Fibroblast of the conjunctiva (primary cell): ENCODE data around the gene RHBDF2.

Experiments used
- DNase-seq: peaks from one replicate; pipeline ENCODE4 v3.0.0-alpha.2; 2010; ENCODE audit warnings: low read depth

The RHBDF2 gene

GRCh38 chr17:76500747-76501017 is 541 bp downstream of the RHBDF2 start:
- DNase-seq, result no peak

- DNase-seq, result no peak
These were observed 1.0 kb downstream of the RHBDF2 start for GRCh38 chr17:76500074-76500746.

DNA sequence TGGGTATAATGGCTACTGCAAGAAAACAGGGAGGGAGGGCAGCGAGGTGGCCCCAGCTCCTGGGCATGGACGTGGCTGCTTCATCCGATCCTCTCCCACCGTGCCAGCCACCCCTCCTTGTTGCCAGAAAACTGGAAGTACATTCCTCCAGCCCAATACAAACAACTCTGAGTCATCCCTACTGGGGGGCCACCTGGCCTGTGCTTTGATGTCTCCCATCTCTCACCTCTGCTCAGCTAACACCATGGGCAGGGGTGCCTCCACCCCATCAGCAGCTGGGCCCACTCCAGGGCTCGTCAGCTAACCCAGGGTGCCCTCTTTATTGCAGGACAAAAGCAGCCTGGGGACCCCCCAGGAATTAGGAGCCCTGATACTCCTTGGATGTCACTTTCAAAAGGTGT is 2.0 kb downstream of the RHBDF2 start:
- no peak for DNase-seq

DNA sequence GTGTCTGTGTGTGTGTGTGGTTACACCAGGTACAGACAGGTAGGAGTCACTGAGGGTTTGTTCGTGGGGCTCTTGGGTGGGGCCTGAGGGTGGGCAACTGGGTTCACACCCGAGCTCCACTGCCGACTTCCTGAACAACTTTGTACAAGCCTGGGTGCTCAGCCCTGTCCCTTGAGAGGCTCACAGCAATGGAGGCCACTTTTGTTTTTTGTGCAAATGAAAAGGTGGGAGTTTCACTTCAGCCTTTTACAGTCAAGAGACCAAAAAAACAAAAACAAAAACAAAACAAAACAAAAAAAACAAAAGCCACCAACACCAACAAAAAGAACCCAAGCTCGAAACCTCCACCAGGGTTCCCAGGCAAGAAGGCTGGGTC is 2.4 kb downstream of the RHBDF2 start:
- no peak for DNase-seq

GRCh38 chr17:76497979-76498875 is 3.0 kb downstream of the RHBDF2 start:
- DNase-seq, result peak; percentile 12

GRCh38 chr17:76497699-76497978 is 3.6 kb downstream of the RHBDF2 start:
- no peak for DNase-seq

GRCh38 chr17:76496464-76496863 is 4.8 kb downstream of the RHBDF2 start:
- no peak for DNase-seq

DNA sequence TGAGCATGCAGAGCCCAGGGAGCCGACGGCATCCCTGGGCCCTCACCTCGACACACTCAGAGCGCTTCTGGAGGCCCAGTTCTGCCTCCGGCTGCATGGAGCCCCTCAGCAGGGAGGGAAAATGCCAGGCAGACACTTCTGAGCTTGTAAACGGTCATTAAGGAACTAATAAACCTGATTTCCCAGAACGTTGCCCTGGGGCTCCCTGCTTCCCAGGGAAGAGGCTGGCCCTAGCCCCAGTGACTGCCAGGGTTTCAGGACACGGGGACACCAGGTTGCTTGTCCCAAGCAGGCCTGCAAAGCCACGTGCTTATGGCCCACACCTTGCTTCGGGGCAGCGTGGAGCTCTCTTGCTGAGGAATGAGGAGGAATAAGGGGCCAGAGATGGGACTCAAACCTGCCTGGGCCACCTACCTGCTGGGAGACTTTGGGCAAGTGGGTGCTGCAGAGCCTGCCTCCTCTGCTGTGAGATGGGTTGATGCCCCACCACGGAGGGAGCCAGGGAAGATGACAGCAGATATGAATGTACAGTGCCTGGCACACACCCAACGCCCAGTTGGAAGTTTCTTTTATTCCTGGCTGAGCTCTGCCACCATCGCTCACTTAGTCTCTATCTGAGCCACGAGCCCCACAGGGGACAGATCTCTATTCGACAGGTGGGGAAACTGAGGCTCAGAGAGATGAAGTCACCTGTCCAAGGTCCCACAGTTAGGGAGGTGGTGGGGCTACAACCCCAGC is 5.4 kb downstream of the RHBDF2 start:
- no peak for DNase-seq

GRCh38 chr17:76493505-76494167 is 7.6 kb downstream of the RHBDF2 start:
- DNase-seq, result no peak

DNA sequence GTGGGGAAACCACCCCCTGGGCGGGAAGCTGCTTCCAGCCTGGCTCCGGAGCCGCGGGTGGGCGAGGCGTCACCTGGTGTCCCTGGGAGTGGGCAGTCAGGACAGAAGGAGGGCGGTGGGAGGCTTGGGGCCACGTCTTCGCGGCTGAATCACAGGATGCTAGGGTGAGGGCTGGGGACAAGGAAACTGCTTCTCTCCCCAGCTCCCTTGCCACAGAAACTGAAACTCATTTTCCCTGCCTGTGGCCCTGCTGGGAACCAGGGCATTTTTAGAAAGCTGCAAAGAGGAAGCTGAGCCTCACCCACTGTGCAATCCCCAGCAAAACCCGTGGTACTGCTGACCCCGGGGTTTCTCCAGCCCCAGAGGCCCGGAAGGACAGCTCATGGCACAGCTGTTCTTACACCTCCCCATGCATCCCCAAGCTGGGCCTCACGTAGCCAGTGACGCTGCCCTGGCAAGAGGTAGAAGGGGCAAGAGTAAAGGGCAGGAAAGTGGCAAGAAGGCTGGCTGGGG is 8.2 kb downstream of the RHBDF2 start:
- DNase-seq, result peak; percentile 21

DNA sequence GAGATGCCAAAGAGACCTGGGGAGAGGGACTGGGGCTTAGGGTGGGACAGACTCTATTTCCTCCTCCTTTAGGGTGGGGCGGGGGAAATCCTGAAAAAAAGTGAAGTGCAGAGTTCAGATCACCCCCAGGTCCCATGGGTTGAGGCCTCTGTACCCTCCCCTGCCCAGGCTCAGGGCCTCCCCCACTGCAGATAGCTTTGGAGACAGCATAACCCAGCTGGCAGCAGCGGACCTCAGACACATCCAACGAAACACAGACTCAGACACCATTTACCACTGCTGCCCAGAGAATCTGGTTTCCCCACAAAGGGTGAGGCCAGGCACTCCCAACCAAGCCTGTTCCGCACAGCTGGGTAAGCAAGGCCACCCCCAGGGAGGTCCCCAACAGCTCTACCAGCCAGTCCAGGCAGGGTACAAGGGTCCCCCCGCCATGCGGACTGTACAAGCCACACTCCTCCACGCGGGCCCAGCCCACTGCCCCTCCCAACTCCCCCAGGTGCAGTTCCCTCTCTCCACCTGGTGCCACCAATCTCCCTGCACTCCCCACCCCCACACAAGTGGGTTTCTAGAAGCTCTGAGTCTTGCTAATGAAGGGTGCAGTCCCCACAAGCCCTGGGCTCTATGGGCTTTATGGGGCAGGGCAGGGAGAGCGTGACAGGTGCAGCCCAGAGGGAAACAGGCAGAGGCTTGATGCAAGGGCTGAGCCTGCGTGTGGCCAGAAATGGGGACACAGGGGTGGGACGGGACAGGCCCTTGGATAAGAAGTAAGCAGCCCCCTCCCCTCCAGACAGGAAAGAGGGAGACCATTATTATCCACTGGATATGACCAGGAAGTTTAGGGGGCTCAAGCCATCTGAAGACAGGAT is 8.9 kb downstream of the RHBDF2 start:
- no peak for DNase-seq

DNA sequence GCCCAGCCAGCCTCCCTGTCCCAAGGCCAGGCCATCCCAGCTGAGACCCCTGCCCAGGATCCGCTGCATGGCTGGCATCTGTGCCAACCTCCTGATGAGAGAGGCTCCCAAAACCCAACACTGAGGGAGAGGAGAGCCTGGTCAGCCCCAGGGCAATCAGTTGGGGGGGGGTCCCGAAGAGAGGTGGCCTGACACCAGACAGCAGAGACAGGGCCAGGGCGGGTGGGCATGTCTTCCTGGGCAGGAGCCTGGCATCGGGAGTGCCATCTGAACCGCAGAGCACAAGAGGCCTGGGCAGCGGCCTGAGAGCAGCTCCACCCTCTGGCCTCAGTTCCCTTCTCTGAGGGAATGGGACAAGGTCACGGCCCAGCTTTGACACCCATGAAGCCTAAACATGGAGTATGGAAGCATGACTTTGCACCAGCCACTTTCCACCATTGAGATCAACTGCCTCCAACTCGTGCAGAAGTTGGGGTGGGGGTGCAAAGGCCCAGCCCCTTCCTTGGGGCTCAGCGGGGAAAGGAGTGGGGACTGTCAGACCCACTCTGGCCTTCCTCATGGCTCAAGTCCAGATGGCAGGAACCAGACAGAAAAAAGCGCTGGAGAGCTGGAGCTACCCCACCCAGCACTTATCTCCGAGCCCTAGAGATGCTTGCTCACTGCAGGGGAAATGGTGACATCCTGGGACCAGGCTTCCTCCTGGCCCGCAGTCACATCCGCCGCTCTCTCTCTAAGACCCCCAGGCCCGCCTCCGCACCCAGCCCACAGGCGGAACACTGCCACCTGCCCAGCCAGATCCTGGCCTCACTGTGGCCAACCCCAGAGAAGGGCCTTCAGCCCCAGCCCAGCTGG is 9.7 kb downstream of the RHBDF2 start:
- no peak for DNase-seq

- no peak for DNase-seq
These were observed 11.0 kb downstream of the RHBDF2 start for GRCh38 chr17:76490112-76490710.

DNA sequence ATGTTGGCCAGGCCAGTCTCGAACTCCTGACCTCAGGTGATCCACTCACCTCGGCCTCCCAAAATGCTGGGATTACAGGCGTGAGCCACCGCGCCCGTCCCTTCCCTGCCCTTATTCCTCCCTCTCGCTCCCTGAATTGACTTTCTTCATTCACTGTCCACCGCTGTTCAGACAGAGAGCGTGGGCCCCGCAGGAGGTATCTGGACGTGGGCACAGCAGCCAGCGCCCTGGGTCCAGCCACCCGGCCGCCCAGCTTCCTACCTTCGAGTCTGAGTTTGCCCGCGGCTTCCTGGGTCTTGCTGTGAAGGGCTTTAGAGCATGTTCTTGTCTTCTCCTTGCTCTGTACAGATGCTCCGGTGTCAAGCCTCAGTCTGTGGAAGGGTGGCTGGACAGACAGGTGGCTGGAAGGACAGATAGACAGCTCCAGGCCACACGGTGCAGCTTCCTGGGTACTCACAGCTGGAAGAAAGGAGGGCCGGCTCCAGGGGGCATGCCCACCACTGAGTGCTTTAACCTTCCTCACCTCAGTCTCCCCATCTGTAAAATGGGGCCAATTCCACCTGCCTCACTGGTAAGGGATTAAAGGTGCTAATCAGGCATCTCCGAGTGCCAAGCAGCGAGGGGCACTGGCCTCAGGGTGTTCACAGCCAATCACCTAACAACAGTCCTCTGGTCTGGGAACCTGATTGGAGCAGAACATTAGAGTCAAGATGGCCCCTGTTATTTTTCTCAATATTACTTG is 13.6 kb downstream of the RHBDF2 start:
- DNase-seq, result no peak

GRCh38 chr17:76485569-76485968 is 15.7 kb downstream of the RHBDF2 start:
- DNase-seq, result no peak

DNA sequence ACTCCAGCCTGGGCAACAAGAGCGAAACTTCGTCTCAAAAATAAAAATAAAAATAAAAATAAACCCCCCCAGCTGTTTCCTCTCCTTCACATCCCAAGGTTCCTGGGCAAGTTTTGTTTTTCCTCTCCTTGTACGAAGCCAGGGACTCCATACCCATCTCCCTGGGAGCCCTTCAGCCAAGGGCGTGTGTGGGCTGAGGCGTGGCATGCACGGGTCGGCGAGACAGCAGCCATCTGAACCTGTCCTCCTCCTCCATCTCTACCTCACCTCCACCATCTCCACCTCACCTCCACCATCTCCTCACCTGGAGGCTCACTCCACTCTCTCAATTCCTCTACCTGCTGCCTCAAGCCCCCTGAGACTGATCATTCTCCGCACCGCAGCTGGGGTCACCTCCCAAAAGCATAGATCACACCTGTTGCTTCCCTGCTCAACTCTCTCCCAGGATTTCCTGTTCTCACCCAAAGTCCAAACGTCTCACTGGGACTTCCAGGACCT is 16.9 kb downstream of the RHBDF2 start:
- DNase-seq, result no peak

DNA sequence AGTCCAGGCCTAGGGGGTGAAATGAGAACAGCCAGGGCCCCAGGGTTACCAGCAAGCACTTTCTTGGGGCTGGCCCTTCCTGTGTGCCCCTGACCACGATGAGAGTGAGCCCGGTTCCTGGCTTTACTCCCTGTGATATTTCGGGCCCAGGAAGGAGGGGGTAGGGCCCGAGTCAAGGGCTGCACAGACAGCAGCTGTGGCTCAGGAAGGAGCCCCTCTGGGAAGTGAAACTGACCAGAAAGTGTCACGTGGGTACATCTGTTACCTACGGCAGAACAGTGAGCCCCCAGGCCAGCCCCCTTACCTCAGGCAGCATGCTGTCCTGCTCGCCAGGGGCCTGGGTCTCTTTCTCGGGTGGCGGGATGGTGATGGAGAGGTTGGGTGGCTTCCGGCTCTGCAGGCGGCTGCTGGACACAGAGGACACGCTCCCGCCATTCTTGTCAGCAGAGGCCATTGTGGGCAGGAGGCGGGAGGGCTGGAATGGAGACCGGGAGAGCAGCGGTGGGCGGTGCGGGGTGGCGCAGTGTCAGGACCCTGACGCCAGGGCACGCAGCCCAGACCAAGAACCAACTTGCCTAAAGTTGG is 20.1 kb downstream of the RHBDF2 start:
- no peak for DNase-seq

DNA sequence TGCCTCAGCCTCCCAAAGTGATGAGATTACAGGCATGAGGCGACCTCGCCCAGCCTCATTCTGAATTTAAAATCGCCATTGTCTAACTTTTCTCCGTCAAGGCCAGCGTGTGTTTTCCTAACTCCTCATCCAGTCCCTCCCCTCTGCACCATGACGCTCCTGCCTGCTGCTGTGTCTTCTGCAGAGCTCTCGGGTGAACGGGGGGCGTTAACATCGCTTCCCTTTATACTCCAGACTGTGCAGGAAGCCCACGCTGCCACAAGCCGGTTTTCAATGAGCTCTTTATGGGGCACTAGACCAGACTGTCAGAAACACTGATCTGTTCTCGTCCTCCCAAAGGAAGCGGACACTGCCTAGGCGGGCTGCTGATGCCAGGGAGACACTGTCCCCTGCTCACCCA is 20.6 kb downstream of the RHBDF2 start:
- no peak for DNase-seq

GRCh38 chr17:76479515-76480060 is 21.6 kb downstream of the RHBDF2 start:
- DNase-seq, result no peak
